Tibial artery (tissue), 4 donors: ENCODE results near the gene NEDD4L.
"Not testable (repeated sequence)": the region's sequence is repeated elsewhere in the genome, so short reads cannot be mapped to it uniquely, and the experiment has no call there.

Source experiments
- DNase-seq, 2 donors: peaks; one replicate each; pipeline ENCODE4 v3.0.0-alpha.2; 2019
- H3K27ac ChIP-seq, 2 donors: fragments of 200-600 bp; sonication (generic) in 1 of 2; 1 replicate in 1 of 2; 2 replicates in 1 of 2; pipeline ENCODE4 v1.5.1; 2018 to 2019; ENCODE audit warnings: mild to moderate bottlenecking in 1 of 2
- H3K27me3 ChIP-seq, 2 donors: fragments of 200-600 bp; sonication (generic) in 1 of 2; one replicate each; pipeline versions ENCODE4 v1.5.1 to v1.6.0; 2016 to 2019
- H3K36me3 ChIP-seq, 3 donors: fragments of 200-600 bp; sonication (generic) in 2 of 3; one replicate each; pipeline ENCODE4 v1.5.1; 2016 to 2019; ENCODE audit warnings: mild to moderate bottlenecking in 2 of 3
- H3K4me1 ChIP-seq, 4 donors: fragments of 200-600 bp; sonication (generic) in 2 of 4; 1 replicate in 3 of 4; 2 replicates in 1 of 4; pipeline ENCODE4 v1.5.1; 2016 to 2019
- H3K4me3 ChIP-seq, 2 donors: fragments of 200-600 bp; sonication (generic) in 1 of 2; 1 replicate in 1 of 2; 2 replicates in 1 of 2; pipeline ENCODE4 v1.5.1; 2018 to 2019; ENCODE audit warnings: mild to moderate bottlenecking in 2 of 2
- H3K9me3 ChIP-seq, 3 donors: fragments of 200-600 bp; sonication (generic) in 1 of 3; one replicate each; pipeline ENCODE4 v1.5.1; 2016 to 2019
- intact Hi-C: fragments of 100-400 bp; cut with DNase I; formaldehyde crosslinking; loops from one replicate; pipeline ENCODE4 v1.15.0; 2023; ENCODE audit warnings: low total_unique reads
- TF ChIP-seq, protein P1 (sequence below), 2 experiments: fragments of 200-600 bp in 1 of 2; fragments of 450-650 bp in 1 of 2; IDR thresholded peaks; one replicate each; pipeline ENCODE4 v1.5.1; 2017 to 2019; ENCODE audit warnings: antibody characterized with exemption in 2 of 2, mild to moderate bottlenecking in 1 of 2, moderate library complexity in 1 of 2

The NEDD4L gene

DNA sequence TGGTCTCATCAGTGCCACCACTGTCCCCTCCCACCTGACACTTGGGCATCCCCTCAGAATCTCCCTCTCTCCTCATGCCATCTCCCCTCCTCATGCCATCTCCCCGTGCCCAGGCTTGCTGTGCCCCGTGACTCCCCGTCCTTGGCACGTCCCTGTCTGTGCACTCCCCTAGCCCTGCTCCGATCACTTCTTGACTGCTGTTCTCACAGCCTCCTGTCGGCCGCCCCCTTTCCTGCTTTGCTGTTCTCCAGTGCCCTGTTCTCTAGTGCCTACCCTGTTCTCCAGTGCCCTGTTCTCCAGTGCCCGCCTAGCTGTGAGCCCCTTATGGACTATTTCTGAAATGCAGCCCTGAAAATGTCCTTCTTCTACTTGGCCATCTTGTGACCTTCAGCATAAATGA, 331.0 kb downstream of the NEDD4L start:
- intact Hi-C loops = no loop called here
- TF ChIP-seq, protein P1, sequence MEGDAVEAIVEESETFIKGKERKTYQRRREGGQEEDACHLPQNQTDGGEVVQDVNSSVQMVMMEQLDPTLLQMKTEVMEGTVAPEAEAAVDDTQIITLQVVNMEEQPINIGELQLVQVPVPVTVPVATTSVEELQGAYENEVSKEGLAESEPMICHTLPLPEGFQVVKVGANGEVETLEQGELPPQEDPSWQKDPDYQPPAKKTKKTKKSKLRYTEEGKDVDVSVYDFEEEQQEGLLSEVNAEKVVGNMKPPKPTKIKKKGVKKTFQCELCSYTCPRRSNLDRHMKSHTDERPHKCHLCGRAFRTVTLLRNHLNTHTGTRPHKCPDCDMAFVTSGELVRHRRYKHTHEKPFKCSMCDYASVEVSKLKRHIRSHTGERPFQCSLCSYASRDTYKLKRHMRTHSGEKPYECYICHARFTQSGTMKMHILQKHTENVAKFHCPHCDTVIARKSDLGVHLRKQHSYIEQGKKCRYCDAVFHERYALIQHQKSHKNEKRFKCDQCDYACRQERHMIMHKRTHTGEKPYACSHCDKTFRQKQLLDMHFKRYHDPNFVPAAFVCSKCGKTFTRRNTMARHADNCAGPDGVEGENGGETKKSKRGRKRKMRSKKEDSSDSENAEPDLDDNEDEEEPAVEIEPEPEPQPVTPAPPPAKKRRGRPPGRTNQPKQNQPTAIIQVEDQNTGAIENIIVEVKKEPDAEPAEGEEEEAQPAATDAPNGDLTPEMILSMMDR (IDR thresholded peaks at IDR 0.05) = no peak
- Histone ChIP-seq H3K9me3 (no peaks in the 10 kb centered on the region), H3K4me1 (no peaks in the 10 kb centered on the region), H3K4me3 (no peak overlapping the region), H3K36me3 (peaks cover 0 to 50% (median 0%) of the 10 kb centered on the region in 3 donors), H3K27me3 (no peaks in the 10 kb centered on the region), H3K27ac (no peak overlapping the region)
- DNase-seq = no peak

DNA sequence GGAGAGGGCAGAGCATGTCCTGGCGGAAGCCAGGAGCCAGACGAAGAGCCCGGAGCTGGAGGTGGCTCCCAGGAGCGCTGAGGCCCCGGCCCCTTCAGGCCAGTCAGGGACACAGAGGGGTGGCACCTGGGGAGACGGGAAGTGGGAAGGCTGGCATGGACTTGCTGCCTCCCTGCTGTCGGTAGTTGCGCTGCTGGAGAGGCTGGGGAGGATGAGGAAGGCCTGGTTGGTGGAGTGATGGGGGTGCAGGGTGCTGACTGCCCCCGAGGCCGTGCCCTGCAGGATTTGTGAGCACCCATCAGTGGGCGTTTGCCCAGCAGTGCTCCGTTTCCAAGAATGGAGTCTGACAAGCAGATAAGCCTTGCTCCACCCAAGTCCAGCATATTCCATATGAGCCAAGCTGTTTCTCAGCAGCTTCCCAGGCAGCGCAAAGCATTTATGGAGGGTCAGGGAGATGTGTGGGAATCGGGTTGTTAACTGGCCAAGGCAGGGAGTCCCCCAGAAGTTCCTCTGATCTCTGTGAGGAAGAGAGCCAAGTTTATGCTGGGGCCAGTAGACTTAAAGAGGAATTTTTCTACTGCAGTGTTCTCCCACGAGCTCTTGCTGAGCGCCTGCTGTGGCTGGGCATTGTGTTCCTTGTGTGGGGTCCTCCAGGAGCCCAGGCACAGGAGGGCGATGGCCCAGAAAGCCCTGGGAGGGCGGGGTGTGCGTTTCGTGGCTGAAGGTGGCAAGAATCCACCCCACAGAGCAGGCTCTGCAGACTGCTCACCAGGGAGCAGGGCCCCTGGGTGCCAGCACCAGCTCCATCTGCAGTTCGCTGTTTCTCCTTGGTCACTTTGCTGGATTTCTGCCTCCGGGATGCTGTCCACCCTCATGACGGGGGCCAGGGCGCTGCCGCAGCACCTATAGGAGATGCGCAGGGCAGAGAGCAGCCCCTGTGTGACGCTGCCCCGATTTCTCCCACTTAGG, 334.7 kb downstream of the NEDD4L start:
- Histone ChIP-seq H3K4me1 (no peaks in the 10 kb centered on the region), H3K36me3 (peaks cover 0 to 37% (median 0%) of the 10 kb centered on the region in 3 donors), H3K27ac (no peak overlapping the region), H3K4me3 (no peak overlapping the region), H3K9me3 (no peaks in the 10 kb centered on the region), H3K27me3 (no peaks in the 10 kb centered on the region)
- DNase-seq = no peak
- intact Hi-C loops = no loop called here
- TF ChIP-seq, protein P1 (IDR thresholded peaks at IDR 0.05) = no peak

DNA sequence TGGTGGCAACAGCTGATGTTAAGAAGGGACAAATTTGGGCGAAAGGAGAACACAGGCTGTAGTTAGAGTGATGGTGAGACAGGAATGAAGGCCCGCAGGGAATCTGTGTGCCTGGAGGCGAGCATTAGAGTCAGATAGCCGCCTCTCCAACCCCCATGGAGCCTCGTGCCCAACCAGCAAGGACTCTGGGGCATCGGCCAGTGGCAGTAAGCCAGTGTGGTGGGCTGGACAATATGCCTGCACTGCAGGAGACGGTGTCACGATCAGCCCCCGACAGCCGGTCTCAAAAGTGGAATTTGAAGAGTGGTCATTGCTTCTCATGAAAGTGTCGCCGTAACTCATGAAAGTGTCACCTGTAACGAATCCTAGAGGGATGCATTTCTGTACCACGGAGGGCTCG, 335.4 kb downstream of the NEDD4L start:
- peaks cover 0 to 30% (median 0%) of the 10 kb centered on the region in 3 donors for H3K36me3 ChIP-seq
- DNase-seq = no peak
- no peaks in the 10 kb centered on the region for H3K4me1 ChIP-seq
- H3K9me3 ChIP-seq = no peaks in the 10 kb centered on the region
- intact Hi-C loops = no loop called here
- H3K27me3 ChIP-seq = no peaks in the 10 kb centered on the region
- TF ChIP-seq, protein P1 (IDR thresholded peaks at IDR 0.05) = no peak
- H3K27ac ChIP-seq = no peak overlapping the region
- no peak overlapping the region for H3K4me3 ChIP-seq

DNA sequence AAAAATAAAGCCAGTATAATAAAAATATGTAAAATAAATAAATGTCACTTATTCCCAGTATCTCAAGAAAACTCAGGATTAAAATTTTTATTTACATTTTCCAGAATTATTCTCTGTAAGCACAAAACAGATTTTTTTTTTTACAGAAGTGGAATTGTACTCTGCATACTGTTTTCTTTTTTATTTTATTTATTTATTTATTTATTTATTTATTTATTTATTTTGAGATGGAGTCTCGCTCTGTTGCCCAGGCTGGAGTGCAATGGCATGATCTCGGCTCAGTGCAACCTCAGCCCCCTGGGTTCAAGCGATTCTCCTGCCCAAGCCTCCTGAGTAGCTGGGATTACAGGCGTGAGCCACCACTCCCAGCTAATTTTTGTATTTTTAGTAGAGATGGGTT, 336.1 kb downstream of the NEDD4L start:
- DNase-seq, H3K27me3 ChIP-seq, H3K4me1 ChIP-seq, intact Hi-C loops, H3K4me3 ChIP-seq, H3K9me3 ChIP-seq, H3K27ac ChIP-seq: not testable (repeated sequence)
- H3K36me3 ChIP-seq = peaks cover 0 to 24% (median 0%) of the 10 kb centered on the region in 3 donors

DNA sequence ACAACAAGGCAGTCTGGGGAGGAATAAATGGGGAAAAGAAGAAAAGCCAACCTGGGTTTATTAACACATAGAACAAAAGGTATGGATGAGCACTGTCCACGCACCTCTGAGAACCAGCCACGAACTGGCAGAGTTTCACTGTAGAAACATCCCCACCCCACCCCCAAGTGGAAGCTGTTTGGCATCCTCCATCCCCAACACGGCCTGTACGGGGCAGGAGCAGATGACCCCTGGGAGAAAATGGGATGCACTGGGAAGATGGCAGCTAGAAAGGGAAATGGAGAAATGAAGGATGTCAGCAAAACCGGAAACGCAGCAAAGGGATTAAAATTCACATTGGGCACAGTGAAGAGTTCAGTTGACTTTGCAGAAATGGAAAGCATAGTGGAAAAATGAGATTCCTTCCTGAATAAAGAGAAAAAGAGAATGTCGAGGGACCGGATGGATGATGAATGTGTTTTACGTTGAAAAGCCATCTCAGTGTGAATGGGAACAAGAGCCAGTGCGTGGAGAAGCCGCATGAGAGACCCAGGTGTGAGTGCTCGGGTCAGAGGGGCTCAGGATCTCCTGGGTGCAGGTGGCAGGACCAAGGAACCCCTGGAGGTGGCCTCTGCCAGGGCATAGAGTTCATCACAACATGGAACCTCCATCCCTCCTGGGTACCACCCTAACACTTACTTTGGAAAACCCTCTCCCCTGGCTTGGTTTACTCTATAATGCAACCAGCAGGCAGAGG, 337.8 kb downstream of the NEDD4L start:
- H3K27me3 ChIP-seq = no peaks in the 10 kb centered on the region
- no peak overlapping the region for H3K27ac ChIP-seq
- H3K4me1 ChIP-seq = no peaks in the 10 kb centered on the region
- no peak overlapping the region for H3K4me3 ChIP-seq
- intact Hi-C loops = no loop called here
- no peaks in the 10 kb centered on the region for H3K9me3 ChIP-seq
- H3K36me3 ChIP-seq = peaks cover 0 to 37% (median 0%) of the 10 kb centered on the region in 3 donors
- no peak for DNase-seq
- TF ChIP-seq, protein P1 (IDR thresholded peaks at IDR 0.05) = no peak

DNA sequence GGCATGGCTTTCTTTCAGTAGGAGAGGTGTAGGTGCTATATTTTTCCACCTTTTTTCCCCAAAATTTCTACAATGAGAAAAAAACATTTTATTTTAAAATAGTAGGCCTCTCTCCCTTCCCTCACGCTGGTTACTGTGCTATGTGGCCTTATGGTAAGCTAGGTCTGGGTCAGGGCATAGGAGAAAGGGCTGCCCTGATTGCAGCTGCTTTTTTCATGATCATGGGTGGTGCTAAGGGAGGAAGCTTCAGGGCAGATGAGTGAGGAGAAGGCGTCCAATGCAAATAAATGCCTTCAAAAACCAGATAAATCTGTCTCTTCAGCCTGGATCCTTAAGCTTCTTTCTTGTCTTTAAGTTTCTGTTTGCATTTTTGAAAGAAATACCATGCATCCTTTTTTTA, 338.4 kb downstream of the NEDD4L start:
- H3K36me3 ChIP-seq = peaks cover 0 to 39% (median 0%) of the 10 kb centered on the region in 3 donors
- no peak overlapping the region for H3K27ac ChIP-seq
- no peaks in the 10 kb centered on the region for H3K9me3 ChIP-seq
- H3K4me1 ChIP-seq = no peaks in the 10 kb centered on the region
- H3K4me3 ChIP-seq = no peak overlapping the region
- DNase-seq = no peak
- intact Hi-C loops = no loop called here
- TF ChIP-seq, protein P1 (IDR thresholded peaks at IDR 0.05) = no peak
- no peaks in the 10 kb centered on the region for H3K27me3 ChIP-seq
